Stimulated activated CD4-positive, alpha-beta T cell treated with anti-CD3 and anti-CD28 coated beads, Interleukin-4, amount 100 ng/mL, for 48 hours (primary cell): ENCODE data around the gene MON1A.
"Not testable (repeated sequence)": the region's sequence is repeated elsewhere in the genome, so short reads cannot be mapped to it uniquely, and the experiment has no call there.

Experiments used
- DNase-seq, 2 donors: peaks; one replicate each; pipeline ENCODE4 v3.0.0-alpha.2; 2020; ENCODE audit warnings: low read depth in 2 of 2

MON1A gene

GRCh38 chr3:49917806-49918590 lies 11.6 kb downstream of the MON1A start:
- not testable (repeated sequence) for DNase-seq

- DNase-seq = no peak
Measured at GRCh38 chr3:49916686-49917085, 12.9 kb downstream of the MON1A start.

GRCh38 chr3:49914906-49915305 lies 14.7 kb downstream of the MON1A start:
- no peak for DNase-seq

GRCh38 chr3:49912881-49913281 lies 16.7 kb downstream of the MON1A start:
- no peak for DNase-seq

GRCh38 chr3:49911611-49912010 lies 18.0 kb downstream of the MON1A start:
- no peak for DNase-seq

- no peak for DNase-seq
Measured at GRCh38 chr3:49911124-49911420, 18.5 kb downstream of the MON1A start.

GRCh38 chr3:49910409-49911123 lies 19.0 kb downstream of the MON1A start:
- DNase-seq = no peak

GRCh38 chr3:49908373-49909199 lies 21.0 kb downstream of the MON1A start:
- no peak for DNase-seq

GRCh38 chr3:49906073-49906743 lies 23.4 kb downstream of the MON1A start:
- peak; percentile 35 for DNase-seq

GRCh38 chr3:49904448-49904847 lies 25.2 kb downstream of the MON1A start:
- not testable (repeated sequence) for DNase-seq

GRCh38 chr3:49903451-49904424 lies 25.9 kb downstream of the MON1A start, which contains the start of gene MST1R:
MST1R (minus strand) TSS chr3:49903873; CDS start chr3:49903609, 264 bp downstream.
- DNase-seq = peak; percentile 85

GRCh38 chr3:49902511-49903345 lies 26.9 kb downstream of the MON1A start:
- DNase-seq = no peak

GRCh38 chr3:49901366-49902339 lies 28.0 kb downstream of the MON1A start:
- no peak for DNase-seq

- no peak for DNase-seq
Measured at GRCh38 chr3:49900491-49901153, 29.0 kb downstream of the MON1A start.

GRCh38 chr3:49899815-49900214 lies 29.8 kb downstream of the MON1A start:
- DNase-seq = no peak

- DNase-seq = no peak
Measured at GRCh38 chr3:49898991-49899390, 30.6 kb downstream of the MON1A start.

- DNase-seq = no peak
Measured at GRCh38 chr3:49896345-49896744, 33.3 kb downstream of the MON1A start.

GRCh38 chr3:49895791-49896190 lies 33.8 kb downstream of the MON1A start:
- DNase-seq = no peak
